GM18867 (cell line): ENCODE results near the gene GTPBP2.
"Not testable (repeated sequence)": the region's sequence is repeated elsewhere in the genome, so short reads cannot be mapped to it uniquely, and the experiment has no call there.

Experiments used
- ATAC-seq: cut with Tn5 transposase; IDR thresholded peaks from one replicate; pipeline ENCODE4 v1.9.1; 2021; ENCODE audit warnings: mild to moderate bottlenecking, moderate library complexity; ENCODE audit not compliant: unreplicated experiment

GTPBP2 gene

DNA sequence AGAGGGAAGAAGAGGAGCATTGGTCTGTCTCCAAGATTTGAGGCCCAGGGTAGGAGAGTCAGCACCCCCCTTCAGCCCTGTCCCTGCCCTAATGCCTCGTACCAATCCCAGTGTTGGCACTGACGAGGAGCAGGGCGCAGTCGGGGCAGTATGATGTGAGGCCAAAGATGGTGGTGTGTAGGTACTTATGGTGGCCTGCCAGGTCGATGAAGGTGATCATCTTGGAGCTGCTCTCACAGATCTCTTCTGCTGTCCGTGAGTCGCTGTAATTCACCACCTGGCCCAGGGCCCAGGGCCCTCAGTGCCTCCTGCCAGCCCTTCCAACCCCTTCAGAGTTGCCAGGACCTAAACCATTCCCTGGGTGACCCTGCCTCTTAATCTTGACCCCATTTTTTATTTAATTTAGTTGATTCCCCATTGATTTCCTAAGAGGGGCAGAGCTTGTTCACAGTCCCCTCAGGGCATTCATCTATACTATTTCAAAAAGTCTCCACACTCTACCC is 4.2 kb downstream of the GTPBP2 start:
- ATAC-seq: no peak

DNA sequence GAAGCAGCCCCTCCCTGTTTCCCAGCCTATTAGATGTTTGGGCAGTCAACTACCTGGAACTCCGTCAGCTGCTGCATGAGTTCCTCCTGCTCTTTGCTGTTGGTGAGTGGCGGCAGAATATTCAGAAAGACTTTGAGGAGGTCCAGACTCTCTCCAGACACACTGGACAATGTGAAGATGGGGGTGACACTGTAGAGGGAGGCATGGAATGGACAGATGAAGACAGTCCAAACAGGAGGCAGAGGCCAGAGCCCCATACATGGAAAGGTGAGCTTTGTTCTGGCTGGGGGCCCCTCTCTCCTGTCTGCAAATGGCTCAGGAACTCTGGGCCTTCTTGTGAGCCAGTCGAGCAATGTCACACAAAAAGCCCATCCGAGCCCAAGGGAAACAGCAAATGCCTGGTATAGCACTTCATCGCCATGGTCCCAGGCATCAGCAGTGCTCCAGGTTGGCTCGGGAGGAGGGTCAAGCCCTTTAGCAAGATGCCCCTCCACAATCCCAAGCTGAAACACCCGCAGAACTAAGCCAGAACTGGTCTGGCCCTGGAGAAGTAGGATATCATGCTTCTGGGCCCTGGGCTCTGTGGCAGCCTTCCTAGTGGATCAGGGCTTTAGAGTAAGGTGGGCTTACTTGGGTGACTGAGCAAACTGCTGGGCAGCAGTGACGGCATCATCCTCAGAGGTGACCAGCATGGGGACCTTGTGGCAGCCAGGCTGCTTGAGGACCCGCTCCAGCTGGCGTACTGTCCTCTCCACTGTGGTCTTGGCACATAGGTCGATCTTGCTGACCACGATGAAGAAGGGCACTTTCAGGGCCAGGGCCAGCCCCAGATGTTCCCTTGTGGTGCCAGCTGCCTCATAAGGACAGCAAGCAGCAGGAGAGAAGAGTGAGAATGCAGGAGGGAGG is 4.9 kb downstream of the GTPBP2 start:
- no peak for ATAC-seq

DNA sequence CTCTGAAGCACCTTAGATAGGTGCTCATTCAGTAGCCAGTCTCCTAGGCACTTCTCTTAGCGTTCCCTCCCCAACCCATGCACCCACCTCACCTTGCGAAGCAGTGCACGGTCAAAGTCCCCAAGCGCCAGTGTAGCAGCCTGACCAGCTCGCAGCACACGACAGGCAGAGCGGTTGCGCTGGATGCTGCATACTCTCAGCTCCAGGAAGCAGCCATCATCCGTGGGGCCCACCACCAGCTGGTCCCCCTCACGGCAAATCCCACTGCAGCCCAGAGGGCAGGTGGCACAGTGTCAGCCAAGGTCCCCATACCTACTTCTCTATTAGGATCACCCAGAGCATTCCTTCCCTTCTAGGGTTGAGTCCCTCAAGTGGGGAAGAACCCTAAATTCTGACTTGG is 6.5 kb downstream of the GTPBP2 start:
- no peak for ATAC-seq

DNA sequence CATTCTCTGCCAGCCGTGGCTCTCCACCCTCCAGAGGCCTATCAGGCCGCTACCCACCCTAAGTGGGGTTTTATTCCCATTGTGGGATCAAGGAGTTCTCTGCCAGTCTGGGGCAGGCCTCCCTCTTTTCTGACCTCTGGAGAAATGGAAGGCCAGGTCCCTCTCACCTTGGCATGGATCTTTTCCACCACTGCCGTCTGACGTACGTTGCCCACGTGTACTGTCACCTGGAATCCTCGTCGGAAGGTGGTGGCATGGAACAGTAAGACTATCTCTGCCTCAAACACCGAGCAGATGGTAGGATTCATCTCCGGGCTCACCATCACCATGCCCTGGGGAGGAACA is 7.3 kb downstream of the GTPBP2 start:
- no peak for ATAC-seq

DNA sequence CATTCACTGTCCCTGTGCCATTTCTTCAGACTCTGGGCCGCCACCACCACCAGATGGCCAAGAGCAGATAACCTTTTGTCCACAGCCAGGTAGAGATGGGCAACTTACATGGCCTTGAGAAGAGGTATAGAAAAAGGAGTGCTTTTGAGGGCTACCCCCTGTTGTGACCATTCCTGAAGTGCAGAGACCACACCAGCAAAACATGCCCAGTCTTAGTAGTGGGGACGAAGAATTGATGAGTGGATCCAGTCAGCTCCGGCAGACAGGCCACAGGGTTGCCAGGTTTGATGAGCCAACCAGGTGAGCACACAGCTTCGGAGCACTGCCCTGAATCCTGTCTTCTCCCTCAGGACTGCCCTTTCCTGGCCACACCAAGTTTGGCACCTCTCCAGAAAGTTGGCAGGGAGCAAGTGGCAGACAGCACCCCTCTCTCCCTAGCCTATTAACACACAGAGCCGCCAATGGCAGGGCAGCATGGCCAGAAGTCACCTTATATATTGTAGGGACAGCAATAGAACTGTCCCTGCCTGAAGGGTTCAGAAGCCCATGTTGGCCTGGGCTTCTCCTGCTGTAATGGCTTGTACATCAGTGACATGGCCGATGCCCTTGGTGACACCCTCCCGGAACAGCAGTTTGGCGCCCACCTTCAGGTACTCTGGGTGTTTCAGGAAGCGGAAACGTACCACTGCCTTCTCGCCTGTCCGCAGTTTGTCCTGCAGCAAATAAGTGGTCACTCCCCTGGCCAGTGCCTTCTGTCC is 7.8 kb downstream of the GTPBP2 start:
- ATAC-seq: no peak

DNA sequence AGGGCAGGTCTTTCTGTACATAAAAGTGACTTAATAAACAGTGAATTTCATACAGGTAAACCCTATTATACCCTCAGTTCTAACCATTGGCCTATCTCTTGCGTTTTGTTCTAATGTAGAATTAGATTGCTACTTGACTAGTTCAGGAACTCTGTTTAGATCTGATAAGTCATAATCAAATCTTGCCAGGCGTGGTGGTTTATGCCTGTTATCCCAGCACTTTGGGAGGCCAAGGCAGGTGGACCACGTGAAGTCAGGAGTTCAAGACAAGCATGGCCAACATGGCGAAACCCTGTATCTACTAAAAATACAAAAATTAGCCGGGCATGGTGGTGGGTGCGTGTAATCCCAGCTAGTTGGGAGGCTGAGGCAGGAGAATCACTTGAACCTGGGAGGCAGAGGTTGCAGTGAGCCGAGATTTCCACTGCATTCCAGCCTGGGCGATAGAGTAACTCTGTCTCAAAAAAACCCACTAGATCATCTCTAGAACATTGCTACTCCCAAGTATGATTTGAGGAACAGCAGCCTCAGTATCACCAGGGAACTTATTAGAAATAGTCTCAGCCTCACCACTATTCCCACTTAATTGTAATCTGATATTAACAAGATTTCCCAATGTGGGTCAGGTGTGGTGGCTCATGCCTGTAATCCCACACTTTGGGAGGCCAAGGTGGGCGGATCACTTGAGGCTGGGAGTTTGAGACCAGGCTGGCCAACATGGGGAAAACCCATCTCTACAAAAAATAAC is 12.2 kb downstream of the GTPBP2 start:
- ATAC-seq: no peak

DNA sequence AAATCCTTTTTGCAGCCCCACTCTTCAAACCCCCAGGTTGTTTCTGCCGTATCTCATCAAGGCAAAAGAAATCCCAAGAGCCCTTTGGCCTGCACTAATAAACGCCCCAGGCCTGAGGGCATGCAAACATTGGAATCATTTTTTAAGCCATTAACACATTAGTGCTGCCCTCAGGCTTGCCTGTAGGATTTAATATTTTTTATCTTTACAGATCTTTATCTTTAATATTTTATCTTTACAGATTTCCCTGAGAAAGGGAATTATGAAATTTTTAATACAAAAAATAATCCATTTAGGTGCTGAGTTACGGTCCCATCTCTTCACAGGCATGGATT is 14.7 kb downstream of the GTPBP2 start:
- no peak for ATAC-seq

DNA sequence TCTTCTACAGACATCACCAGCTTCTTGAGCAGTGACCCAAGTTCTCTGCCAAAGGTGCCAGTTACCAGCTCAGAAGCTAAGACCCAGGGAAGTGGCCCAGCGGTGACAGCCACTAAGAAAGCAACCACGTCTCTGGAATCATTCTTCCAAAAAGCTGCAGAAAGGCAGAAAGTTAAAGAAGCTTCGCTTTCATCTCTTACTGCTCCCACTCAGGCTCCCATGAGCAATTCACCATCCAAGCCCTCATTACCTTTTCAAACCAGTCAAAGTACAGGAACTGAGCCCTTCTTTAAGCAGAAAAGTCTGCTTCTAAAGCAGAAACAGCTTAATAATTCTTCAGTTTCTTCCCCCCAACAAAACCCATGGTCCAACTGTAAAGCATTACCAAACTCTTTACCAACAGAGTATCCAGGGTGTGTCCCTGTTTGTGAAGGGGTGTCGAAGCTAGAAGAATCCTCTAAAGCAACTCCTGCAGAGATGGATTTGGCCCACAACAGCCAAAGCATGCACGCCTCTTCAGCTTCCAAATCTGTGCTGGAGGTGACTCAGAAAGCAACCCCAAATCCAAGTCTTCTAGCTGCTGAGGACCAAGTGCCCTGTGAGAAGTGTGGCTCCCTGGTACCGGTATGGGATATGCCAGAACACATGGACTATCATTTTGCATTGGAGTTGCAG is 15.2 kb downstream of the GTPBP2 start:
- no peak for ATAC-seq

DNA sequence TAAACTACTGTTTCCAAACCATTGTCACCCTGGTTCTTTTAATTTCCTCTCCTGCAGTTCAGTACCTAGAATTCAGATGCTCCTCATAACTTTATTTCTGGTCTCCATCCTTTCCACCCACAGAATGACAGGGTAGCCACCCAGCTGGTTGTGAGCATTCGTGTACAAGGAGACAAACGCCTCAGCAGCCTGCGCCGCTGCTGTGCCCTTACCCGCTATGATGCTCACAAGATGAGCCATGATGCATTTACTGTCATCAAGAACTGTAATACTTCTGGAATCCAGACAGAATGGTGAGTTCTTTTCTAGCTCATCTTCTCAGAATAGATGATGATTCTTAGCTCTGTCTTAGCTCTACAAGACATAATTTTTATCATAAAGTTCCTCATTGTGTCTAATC is 18.6 kb downstream of the GTPBP2 start:
- no peak for ATAC-seq

DNA sequence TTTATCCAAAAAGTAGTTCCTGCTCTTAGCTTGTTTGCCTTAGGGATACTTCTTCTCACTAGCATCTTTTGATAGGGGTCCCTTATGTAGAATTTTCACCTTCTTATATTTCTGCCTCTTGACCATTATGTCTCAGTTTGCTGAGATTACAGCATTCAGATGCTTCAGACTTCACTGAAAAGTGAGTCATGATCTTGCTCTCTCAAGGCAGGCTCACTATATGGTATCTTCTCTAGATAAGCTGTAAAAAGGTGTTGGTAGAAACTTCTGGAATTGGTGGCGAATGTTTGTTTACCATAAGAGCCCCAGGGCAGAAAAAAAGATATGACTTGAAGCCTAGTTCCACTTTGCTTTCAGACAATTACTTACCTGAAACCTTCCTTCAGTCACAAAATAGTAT is 19.7 kb downstream of the GTPBP2 start:
- ATAC-seq: no peak

DNA sequence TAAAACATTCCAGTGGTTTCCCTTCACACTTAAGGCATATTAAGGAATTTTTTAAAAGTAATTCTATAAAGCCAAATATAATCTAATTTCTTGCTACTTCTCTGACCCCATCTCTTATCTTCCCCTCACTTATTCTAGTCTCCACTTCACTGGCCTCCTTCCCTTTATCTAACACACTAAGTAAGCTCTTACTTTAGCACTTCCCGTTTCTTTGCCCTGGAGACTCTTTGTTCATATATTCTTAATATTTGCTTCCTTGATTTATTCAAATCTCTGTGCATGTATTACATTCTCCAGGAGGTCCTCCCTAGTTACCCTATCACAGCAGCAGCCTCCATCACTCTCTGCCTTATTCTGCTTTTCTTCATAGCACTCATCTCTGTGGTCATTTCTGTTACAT is 20.3 kb downstream of the GTPBP2 start:
- ATAC-seq: no peak

DNA sequence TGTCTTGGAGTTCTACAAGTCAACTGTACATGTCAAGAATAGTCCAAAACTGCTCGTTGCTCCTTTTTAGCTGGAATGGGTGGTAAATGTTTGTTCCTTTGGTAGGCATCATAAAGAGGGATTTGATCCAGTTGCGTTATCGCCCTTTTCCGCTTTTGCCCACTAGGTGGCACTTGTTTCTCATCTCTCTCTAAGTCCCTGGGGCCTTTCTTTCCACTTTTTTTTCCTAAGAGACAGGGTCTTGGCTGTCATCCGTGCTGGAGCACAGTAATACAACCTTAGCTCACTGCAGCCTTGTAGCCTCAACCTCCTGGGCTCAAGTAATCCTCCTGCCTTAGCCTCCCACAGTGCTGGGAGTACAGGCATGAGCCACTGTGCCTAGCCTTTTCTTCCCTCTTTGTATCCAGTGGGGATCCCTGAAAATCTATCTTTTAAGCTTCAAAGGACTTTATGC is 20.7 kb downstream of the GTPBP2 start:
- ATAC-seq: no peak

DNA sequence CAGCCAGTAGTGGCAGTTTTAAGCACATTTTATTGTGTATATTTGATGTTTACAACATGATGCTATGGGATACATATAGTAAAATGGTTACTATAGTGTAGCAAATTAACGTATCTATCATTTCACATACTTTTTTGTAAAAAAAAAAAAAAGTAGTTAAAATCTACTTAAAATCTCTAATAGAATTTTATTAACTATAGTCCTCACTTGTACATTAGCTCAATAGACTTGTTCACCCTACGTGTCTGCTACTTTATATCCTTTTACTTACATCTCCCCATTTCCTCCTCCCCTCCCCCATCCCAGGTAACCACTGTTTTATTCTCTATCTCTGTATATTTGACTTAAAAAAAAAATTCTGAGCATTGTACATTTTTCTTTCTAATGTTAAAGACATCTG is 23.0 kb downstream of the GTPBP2 start:
- no peak for ATAC-seq

DNA sequence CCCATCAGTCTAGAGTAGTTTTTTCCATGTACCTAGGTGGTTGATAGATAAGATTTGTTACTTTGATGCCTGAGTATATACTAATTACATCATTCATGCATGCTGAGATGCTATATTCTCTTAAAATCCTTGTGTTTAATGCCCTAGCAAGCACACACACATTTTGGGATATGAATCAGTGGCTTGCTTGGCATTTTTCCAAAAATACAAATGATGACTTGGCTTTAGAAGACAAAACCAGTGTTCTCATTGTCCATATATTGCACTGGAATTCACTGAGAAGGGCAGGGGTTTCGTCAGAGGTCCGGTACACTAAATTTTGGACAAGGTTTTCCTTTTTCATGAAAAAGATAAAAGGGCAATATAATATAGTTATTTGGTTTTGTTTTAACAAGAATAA is 24.9 kb downstream of the GTPBP2 start:
- no peak for ATAC-seq

DNA sequence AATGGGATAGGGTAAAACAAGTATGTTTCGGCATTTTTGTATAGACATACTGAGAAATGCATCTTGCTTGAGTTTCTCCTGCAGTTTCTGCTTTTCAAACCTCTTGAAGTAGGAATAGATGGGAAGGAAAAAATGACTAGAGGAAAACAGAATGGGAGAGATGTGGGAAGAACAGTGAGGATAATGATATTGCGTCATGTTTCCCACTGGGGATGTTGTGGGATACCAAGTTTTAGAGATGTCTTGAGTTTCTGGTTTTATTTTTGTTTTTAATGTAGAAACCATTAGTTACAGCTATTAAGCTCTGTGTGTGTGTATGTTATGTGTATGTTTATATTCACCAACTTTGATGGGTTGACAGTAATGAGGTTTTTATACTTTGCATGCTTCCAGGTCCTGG is 28.5 kb downstream of the GTPBP2 start:
- no peak for ATAC-seq

DNA sequence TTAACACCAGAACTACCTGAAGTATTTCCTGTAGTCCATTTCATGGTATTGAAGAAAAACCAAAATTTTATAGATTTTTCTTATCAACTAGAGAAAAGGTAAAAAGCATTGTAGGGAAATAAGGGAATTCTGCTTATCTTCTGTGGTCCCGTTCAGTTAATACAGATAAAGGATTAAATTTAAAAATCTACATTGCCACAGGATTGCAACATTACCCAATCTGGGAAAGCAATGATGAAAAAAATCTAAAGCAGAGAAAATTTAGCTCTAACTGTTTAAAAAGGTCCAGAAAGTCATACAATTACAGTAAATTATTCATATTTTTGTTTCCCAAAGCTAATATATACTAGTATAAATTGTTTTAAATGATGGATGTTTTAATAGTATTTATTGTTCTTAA is 35.1 kb downstream of the GTPBP2 start:
- ATAC-seq: no peak

DNA sequence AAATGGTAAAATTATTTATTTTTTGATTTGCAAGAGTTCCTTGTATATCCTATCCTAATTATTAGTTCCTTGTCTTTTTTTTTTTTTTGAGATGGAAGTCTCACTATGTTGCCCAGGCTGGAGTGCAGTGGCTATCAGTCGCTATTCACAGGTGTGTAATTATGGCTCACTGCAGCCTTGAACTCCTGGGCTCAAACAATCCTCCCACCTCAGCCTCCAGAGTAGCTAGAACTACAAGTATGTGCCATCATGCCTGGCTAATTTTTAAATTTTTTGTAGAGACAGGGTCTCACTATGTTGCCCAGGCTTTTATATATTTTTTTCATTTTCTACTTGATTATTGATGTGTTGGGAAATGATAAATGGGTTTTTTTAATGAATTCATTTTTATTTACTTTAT is 39.5 kb downstream of the GTPBP2 start:
- not testable (repeated sequence) for ATAC-seq

DNA sequence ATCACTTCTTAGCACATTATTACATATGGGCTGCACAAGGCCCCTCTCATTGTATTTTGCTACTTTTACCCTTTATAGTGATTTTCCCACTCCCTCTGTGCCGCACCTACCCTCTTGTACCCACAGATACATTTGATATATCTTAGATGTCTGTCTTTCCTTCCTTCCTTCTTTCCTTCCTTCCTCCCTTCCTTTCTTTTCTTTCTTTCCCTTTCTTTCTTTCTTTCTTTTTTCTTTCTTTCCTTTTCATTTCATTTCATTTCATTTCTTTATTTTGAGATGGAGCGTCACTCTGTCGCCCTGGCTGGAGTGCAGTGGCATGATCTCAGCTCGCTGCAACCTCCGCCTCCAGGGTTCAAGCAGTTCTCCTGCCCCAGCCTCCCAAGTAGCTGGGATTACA is 40.9 kb downstream of the GTPBP2 start:
- no peak for ATAC-seq

DNA sequence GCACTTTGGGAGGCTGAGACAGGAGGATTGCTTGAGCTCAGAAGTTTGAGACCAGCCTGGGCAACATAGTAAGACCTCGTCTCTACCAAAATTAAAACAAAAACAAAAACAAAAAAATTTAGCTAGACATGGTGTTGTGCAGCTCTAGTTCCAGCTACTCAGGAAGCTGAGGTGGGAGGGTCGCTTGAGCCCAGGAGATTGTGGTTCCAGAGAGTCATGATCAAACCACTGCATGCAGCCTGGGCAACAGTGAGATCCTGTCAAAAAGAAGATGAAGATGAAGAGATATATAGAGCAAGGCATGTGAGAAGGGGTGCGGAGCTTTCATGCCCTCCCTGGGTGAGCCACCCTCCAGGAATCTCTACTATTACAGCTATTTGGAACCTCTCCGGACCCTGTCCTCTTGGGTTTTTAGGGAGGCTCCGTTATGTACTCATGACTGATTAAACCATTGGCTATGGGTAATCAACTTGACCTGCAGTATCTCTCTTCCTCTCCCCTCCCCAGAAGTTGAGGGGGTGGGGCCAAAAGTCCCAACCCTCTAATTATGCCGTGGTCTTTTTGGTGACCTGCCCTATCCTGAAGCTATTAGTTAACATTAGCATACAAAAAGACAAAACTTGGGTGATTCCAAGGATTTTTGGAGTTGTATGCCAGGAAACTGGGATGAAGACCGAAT is 44.0 kb downstream of the GTPBP2 start:
- no peak for ATAC-seq

DNA sequence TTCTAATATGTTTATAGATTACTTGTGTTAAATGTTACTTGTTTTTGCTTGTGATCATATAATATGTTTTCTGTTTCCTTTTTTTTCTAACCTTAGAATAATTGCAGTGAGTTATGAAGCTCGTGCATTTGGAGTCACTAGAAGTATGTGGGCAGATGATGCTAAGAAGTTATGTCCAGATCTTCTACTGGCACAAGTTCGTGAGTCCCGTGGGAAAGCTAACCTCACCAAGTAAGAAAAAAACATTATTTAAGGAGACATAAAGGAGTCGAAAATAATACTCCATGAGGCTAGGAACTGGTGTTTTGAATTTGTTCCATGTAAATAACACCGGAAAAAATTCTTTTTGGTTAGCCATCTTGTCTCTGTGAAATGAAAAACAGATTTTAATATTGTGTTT is 46.2 kb downstream of the GTPBP2 start:
- no peak for ATAC-seq
